GM18520 (cell line): ENCODE results near the gene SPIB.
"Not testable (repeated sequence)": the region's sequence is repeated elsewhere in the genome, so short reads cannot be mapped to it uniquely, and the experiment has no call there.

ENCODE experiments used
- ATAC-seq: cut with Tn5 transposase; IDR thresholded peaks from one replicate; pipeline ENCODE4 v1.9.1; 2021; ENCODE audit not compliant: unreplicated experiment

SPIB gene

GRCh38 chr19:50465000-50465399, 46.3 kb downstream of the SPIB start:
- ATAC-seq, result no peak

DNA sequence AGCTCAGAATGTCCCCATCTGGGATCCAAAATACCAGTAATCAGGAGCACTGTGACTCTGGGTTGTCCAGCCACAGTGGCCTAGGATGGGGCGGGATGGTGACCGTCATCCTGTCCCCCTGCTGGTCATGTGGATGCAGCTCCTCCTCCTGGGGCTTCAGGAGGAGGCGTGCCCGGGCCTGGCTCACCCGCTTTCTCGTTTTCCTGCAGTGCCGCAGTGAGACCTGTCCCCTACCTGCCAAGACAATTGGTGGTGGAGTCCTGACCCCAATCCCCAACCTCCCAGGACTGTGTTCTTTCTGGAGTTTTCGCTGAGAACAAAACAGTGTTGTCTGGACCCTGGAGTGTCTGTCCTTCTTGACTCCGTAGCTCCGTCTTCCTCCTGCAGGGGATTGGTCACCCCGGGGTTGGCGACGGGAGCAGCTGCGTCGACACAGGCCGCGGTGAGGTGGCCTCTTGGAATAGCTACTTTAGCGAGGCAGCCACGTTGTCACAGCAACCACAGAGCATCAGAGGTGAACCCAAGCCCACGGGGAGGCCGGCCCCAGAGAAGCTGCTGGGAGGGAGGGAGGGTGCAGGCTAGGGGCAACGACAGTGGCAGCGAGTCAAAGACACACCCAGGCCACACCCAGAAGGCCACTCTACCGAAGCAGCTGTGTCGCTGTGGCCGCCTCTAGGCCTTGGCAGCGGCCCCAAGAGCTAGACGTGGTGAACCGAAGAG, 47.4 kb downstream of the SPIB start:
- no peak for ATAC-seq

GRCh38 chr19:50466706-50467039, 47.9 kb downstream of the SPIB start:
- no peak for ATAC-seq

GRCh38 chr19:50467566-50467965, 48.8 kb downstream of the SPIB start:
- no peak for ATAC-seq

- no peak for ATAC-seq
Observed at GRCh38 chr19:50468818-50469217, 50.1 kb downstream of the SPIB start.

DNA sequence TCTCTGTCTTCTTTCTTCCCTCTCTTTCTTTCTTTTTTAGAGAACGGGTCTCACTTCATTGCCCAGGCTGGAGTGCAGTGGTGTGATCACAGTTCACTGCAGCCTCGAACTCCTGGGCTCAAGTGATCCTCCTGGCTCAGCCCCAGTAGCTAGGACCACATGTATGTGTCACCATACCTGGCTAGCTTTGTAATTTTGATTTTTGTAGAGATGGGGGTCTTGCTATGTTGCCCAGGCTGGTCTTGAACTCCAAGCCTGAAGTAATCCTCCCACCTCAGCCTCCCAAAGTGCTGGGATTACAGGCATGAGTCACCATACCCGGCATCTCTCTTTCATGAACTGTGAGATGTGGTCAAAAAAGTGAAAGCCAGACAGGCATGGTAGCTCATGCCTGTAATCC, 54.6 kb downstream of the SPIB start:
- ATAC-seq, result not testable (repeated sequence)

DNA sequence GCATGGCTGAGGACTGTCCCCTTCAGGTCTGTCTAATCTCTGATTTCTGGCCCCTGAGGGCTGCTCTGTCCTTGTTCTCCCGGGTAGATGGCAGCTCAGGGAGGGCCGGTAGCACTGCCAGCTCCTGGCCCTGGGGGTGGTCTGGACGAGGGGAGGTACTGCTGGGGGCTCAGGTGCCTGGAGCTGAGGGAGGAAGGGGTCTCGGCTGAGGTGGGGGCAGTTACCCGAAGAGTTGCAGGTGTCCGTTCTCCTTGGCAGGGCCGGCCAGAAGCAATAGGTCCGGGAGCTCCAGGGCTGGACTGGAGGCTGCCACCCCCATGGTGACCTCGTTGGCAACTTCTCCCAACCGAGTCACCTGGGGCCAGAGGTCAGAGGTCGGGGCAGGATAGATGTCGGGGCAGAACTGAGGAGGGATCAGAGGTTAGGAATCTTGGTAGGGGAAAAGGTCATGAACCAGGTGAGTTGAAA, 56.4 kb downstream of the SPIB start:
- ATAC-seq, result no peak

DNA sequence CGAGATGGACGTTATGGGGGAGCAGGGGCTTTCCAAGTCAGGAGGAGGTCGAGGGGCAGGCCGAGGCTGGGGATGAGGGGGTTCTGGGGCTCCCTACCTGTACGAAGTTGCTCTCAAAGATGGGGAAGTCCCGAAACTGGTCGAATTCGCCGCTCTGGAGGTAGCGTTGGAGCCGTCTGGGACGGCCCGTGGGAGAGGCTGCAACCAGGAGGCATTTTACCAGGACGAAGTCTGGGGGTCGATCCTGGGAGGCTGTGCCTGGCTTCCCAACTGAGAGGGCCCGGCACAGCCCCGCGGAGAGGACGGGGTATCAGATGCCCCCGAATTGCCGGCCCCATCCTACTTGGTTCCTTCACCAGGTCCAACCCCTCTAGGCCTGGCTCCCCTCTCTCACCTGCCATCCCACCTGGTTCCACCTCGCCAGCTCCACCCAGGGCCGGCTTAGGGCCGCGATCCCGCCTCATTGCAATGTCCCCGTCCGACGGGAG, 57.0 kb downstream of the SPIB start:
- no peak for ATAC-seq

GRCh38 chr19:50476224-50476906, 57.6 kb downstream of the SPIB start, which contains the start of the genes EMC10 and GARIN5A:
Gene EMC10, plus strand, starts transcription at chr19:50476507. Its CDS starts 38 bp downstream, at chr19:50476545.
Gene GARIN5A, minus strand, starts transcription at chr19:50476848. Its CDS starts 460 bp downstream, at chr19:50476388.
- ATAC-seq, result peak; percentile 80

GRCh38 chr19:50476907-50477238, 58.1 kb downstream of the SPIB start:
- no peak for ATAC-seq

DNA sequence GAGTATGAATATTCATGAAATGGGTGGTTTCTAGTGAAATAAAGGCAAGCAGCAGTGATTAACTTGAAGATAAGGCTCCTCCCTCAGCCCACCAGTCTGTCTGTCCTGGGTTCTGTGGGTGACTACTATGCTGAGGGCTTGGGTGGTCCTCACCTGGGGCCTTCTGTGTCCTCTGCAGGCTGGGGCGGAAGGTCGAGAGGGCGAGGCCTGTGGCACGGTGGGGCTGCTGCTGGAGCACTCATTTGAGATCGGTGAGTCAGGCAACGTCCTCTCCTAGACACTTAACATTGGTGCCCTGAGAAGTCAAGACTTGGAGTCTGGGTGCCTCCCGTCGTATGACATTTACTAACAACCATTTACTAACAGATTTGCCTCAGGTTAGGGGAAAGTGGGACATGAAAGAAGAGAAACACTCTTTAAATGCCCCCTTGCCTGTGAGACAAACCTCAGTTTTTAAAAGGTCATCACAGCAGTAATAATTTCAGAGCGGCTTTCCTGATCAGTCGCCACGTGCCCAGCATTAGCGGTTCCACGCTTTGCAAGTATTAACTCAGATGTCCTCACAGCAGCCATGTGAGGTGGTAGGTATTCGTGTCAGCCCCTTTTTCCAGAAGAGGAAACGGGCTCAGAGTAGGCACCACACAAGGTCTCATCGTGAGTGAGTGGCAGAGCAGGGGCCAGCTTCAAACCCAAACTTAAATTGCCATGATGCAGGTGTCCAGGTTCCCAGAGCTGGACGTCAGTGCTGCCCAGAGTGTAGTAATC, 59.2 kb downstream of the SPIB start:
- ATAC-seq, result no peak

- no peak for ATAC-seq
Observed at GRCh38 chr19:50478901-50479715, 60.4 kb downstream of the SPIB start.

DNA sequence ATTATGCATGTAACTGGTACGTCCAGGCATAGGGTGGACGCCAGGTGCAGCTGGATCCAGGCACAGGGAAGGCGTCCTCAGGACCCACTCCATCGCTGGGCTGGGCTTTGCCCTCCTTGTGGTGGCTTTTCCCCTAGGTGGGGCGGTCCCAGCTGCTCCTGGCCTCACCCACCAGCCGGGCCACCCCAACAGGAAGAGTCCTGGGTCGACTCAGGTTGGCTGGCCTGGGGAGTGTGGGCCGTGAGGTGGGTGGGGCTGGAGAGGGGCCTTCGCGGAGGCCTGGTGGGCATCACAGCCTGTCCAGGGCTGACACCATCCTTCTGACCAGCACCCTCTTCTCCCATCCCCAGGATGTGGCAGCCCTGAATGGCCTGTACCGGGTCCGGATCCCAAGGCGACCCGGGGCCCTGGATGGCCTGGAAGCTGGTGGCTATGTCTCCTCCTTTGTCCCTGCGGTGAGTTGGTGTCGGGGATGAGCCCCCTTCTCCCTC, 61.1 kb downstream of the SPIB start:
- ATAC-seq, result no peak

DNA sequence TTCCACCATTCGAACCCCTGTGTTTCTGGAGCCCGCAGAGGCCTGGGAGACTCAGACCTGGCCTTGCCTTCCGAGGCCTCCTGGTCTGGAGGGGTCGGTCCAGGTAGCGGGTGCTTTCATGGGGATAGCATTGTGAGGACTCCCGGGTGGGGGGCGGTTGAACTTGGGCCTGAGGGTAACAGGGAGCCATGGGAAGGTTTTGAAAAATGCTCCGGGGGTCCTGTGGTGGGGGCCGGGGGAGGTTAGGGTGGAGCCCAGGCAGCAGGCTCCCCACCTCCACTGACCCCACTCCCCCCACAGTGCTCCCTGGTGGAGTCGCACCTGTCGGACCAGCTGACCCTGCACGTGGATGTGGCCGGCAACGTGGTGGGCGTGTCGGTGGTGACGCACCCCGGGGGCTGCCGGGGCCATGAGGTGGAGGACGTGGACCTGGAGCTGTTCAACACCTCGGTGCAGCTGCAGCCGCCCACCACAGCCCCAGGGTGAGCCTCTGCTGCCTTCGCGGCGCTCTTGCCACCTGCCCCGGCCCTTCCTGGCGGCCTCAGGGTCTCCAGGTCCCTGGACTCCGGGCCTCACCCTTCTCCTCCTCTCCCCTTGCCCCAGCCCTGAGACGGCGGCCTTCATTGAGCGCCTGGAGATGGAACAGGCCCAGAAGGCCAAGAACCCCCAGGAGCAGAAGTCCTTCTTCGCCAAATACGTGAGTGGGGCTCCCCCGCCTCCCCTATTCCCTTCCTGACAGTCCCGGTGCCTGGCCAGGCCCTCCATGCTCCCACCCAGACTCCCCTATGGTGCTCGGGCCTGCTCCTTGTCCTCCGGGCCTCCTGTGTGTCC, 61.8 kb downstream of the SPIB start:
- ATAC-seq, result no peak
